ENCODE results near the gene BABAM1. TPM values are rescaled to one million over a fixed set of nuclear protein-coding genes. Genes with fewer than 3 reads are reported as not detected.

Gene BABAM1
- polyA plus RNA-seq, 1 donor (not counting 4 experiments of a cell fraction or from before 2014, with no cell fraction given): 92.8 TPM

GRCh38 chr19:17327654-17328516 is 60.6 kb downstream of the BABAM1 start:
- H2AFZ ChIP-seq (ENCODE audit: control insufficient read depth, low read length): peak overlapping the region; percentile 91
- no peaks in the 10 kb centered on the region for H3K9me3 ChIP-seq (ENCODE audit: control insufficient read depth, low read depth, low read length)
- H3K79me2 ChIP-seq (ENCODE audit: control insufficient read depth, insufficient read depth, low read length): no peaks in the 10 kb centered on the region
- no peak overlapping the region for H3K27ac ChIP-seq (ENCODE audit: control insufficient read depth, insufficient read depth, low read length)
- dilution Hi-C loops (cut with MboI; ENCODE audit: extremely low pct_ligation_motif_present, low sequenced_read_pairs): no loop called here
- peak overlapping the region; percentile 22 to 59 (median 58) for H3K4me3 ChIP-seq (ENCODE audit: control insufficient read depth in 2 of 3, extremely low read depth in 1 of 3, insufficient read depth in 2 of 3, low read depth in 1 of 3, low read length in 3 of 3)
- no peaks in the 10 kb centered on the region for H4K20me1 ChIP-seq (ENCODE audit: control insufficient read depth, extremely low read depth, insufficient read depth, low read length)
- H3K4me1 ChIP-seq (ENCODE audit: control insufficient read depth, extremely low read depth, insufficient read depth, low read length): peaks cover 13% of the 10 kb centered on the region
- H3K9me1 ChIP-seq (ENCODE audit: control insufficient read depth, extremely low read depth, insufficient read depth, low read length): no peaks in the 10 kb centered on the region
- H3K36me3 ChIP-seq (ENCODE audit: control insufficient read depth in 2 of 2, extremely low read depth in 1 of 2, insufficient read depth in 2 of 2, low read length in 2 of 2): peaks cover 0 to under 1% of the 10 kb centered on the region in 2 experiments
- DNase-seq (ENCODE audit: low read depth, low spot score) (no peak), FAIRE-seq (peak; percentile 93)
- H3K9ac ChIP-seq (ENCODE audit: control insufficient read depth, extremely low read depth, insufficient read depth, low read length): peak overlapping the region; percentile 52
- TF ChIP-seq EZH2 (IDR thresholded peaks at IDR 0.05; ENCODE audit: low read length) (no peak), CTCF (optimal IDR thresholded peaks at IDR 0.05 in 1 of 3, IDR thresholded peaks at IDR 0.05 in 1 of 3, conservative IDR thresholded peaks at IDR 0.05 in 1 of 3; ENCODE audit: extremely low read depth in 1 of 3, insufficient read depth in 2 of 3, low read length in 3 of 3) (peak; percentile 75 to 96 (median 81))
- peaks cover 25% of the 10 kb centered on the region for H3K27me3 ChIP-seq (ENCODE audit: control insufficient read depth, extremely low read depth, insufficient read depth, low read length)
- H3K4me2 ChIP-seq (ENCODE audit: control insufficient read depth, extremely low read depth, insufficient read depth, low read depth, low read length): peak overlapping the region; percentile 74

Other genes starting within 250 kb of the BABAM1 start
- gene CPAMD8, start 240.6 kb upstream of the BABAM1 start, polyA plus RNA-seq: 0.35 to 1.3 TPM (median 0.38 TPM) in 3 replicates
- 4.1 to 8.8 TPM (median 8.1 TPM) in 3 replicates for gene HAUS8, start 192.0 kb upstream of the BABAM1 start, polyA plus RNA-seq
- 14.3 to 17.9 TPM (median 14.4 TPM) in 3 replicates for gene MYO9B, start 191.7 kb upstream of the BABAM1 start, polyA plus RNA-seq
- gene USE1, start 52.1 kb upstream of the BABAM1 start, polyA plus RNA-seq: 18.0 to 24.1 TPM (median 20.7 TPM) in 3 replicates
- gene OCEL1, start 41.2 kb upstream of the BABAM1 start, polyA plus RNA-seq: 2.1 to 6.6 TPM (median 2.2 TPM) in 3 replicates
- 12.3 to 20.2 TPM (median 12.9 TPM) in 3 replicates for gene NR2F6, start 21.5 kb upstream of the BABAM1 start, polyA plus RNA-seq
- not detected in 3 replicates for gene USHBP1, start 2.7 kb upstream of the BABAM1 start, polyA plus RNA-seq
- gene ANKLE1, start 14.5 kb downstream of the BABAM1 start, polyA plus RNA-seq: 0.30 to 0.41 TPM (median 0.39 TPM) in 3 replicates
- 4.1 to 11.2 TPM (median 8.7 TPM) in 3 replicates for gene ABHD8, start 36.0 kb downstream of the BABAM1 start, polyA plus RNA-seq
- gene MRPL34, start 38.4 kb downstream of the BABAM1 start, polyA plus RNA-seq: 49.2 to 63.7 TPM (median 59.6 TPM) in 3 replicates
- 59.4 to 75.4 TPM (median 62.8 TPM) in 3 replicates for gene DDA1, start 42.1 kb downstream of the BABAM1 start, polyA plus RNA-seq
- 1.1 to 2.7 TPM (median 1.6 TPM) in 3 replicates for gene ANO8, start 67.4 kb downstream of the BABAM1 start, polyA plus RNA-seq
- gene GTPBP3, start 70.1 kb downstream of the BABAM1 start, polyA plus RNA-seq: 7.2 to 9.3 TPM (median 8.9 TPM) in 3 replicates
- gene PLVAP, start 109.9 kb downstream of the BABAM1 start, polyA plus RNA-seq: not detected in 3 replicates
- not detected in 3 replicates for gene CCDC194, start 126.8 kb downstream of the BABAM1 start, polyA plus RNA-seq
- 4.0 to 8.4 TPM (median 4.4 TPM) in 3 replicates for gene BST2, start 138.2 kb downstream of the BABAM1 start, polyA plus RNA-seq
- 23.3 to 36.6 TPM (median 33.0 TPM) in 3 replicates for gene MVB12A, start 152.6 kb downstream of the BABAM1 start, polyA plus RNA-seq
- 0.04 to 0.08 TPM (median 0.06 TPM) in 3 replicates for gene TMEM221, start 181.2 kb downstream of the BABAM1 start, polyA plus RNA-seq
- gene NXNL1, start 193.5 kb downstream of the BABAM1 start, polyA plus RNA-seq: not detected in 3 replicates
- 8.4 to 12.6 TPM (median 11.7 TPM) in 3 replicates for gene SLC27A1, start 203.1 kb downstream of the BABAM1 start, polyA plus RNA-seq
- 30.2 to 71.5 TPM (median 33.8 TPM) in 3 replicates for gene PGLS, start 244.2 kb downstream of the BABAM1 start, polyA plus RNA-seq

Measured in keratinocyte (primary cell).